ENCODE results near the gene RAD51B.

The RAD51B gene

DNA sequence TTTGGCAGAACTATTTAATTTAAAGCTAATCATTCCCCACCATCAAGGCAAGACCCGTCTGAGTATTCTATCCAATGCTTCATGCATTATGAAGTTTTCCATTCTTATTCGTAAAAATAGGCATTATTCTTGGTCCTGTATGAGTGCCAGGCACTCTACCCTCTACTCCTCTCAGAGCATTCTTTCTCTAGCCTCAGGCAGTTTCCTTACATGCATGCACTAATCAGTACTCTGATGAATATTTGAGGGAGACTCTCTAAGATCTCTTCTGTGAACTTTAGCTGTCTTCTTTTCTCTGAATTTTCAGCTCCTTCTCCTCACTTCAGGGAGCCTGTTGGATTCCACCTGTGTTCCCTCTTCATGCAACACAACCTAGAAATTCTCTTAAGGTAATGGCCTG is 334.7 kb downstream of the RAD51B start:
- DNase-seq = no peak

DNA sequence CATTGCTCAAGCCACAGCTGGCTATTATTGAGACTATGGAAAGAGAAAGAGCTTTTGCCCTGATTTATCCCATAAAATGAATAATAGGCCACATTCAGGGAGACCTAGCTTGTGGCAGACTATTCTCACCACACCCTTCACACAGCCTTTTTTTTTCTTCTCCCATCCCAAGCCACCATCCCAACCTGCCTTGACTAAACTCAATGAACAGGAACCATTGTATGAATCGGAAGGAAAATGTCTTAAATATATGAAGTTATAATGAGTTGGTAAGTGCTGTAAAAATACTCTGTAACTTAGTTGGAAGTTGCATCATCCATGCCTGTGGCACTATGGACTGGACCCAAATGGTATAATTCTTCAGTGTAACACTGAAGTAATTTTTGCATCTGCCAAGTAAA is 338.4 kb downstream of the RAD51B start:
- no peak for DNase-seq

DNA sequence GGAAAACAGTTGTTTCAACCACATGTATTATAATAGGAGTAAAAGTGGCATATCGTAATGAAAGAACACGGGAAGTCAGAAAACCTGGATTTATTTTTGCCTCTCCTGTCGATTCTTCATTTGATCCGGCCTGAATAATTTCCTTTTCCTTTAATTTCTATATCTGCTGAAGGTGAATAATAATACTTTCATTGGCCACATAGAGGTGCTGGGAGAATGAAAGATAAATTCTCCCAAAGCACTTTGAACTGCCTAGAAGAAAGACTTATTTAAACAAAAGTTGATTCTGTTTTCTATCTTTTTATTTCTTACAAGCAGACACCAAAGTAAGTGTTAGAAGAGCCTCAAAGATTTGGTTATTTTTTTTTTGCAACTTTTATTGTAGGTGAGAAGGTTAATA is 339.1 kb downstream of the RAD51B start:
- DNase-seq = no peak

DNA sequence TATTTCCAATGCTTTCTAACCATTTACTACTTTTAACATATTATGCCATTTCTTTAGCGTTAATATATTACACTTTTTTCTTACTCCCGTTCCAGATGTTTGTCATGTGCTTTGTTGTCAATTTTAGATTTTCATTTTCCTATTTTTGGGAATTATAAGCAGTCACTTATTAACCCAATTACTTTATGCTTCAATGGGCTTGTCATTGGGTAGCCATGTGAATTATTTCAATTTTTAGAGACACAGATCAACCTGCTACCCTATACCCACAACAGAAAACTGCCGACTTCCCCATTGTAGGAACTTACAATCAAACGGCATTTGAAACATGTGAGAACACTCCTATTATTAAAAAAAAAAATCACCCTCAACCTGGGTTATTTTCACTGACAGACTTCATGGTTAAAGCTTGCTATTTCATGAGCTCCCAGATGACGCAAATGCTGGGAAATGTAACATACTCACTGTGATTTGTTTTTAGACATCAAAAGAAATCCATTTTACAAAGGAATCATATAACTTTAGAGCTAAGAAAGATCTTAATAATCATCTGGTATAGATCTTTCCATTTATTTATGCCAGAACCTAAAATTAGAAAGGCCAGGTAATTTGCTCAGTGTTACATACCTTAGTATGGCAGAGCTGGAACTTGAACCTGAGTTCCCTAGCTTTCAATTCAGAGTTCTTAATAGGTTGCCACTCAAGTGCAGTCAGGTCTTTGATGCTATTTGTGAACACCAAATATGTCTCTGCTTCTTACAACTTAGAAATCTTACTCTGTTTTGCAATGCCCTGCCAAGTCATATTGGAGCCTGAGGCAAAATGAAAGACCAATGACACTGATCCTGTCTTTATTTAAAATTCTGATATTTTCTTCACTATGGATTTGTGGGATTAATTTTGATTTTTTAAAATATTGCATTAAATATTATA is 340.4 kb downstream of the RAD51B start:
- DNase-seq = no peak

GRCh38 chr14:68160779-68161546 is 341.4 kb downstream of the RAD51B start:
- DNase-seq = no peak

- no peak for DNase-seq
Observed at GRCh38 chr14:68162887-68163286, 343.3 kb downstream of the RAD51B start.

- no peak for DNase-seq
Observed at GRCh38 chr14:68164711-68165113, 345.1 kb downstream of the RAD51B start.

DNA sequence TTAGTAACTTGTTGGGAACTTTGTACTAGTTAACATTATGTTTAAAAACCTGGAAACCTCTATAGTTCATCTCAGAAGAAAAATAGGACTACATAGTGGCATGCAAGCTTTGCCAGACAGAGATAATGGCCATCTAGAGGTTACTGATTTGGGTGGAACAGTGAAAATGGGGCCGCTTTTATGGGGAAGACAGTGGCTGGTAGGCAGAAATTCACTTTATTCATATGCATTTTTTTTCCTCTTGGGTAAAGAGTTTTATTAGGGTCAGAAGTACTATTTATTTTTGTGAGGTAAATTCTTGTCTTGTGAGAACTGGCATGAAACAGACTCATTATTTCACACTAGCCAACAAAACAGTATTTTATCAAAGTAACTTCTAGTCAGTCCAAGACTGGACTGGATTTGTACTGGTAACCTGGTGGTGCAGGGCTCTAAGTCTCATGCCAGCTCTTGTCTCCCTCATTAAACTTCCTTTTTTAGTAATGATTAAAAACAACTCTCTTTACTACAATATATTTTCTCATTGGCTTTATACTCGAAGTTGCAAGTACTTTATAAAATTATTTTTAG is 345.8 kb downstream of the RAD51B start:
- DNase-seq = no peak

- DNase-seq = no peak
Observed at GRCh38 chr14:68166731-68167382, 347.3 kb downstream of the RAD51B start.

GRCh38 chr14:68167383-68168087 is 348.0 kb downstream of the RAD51B start:
- no peak for DNase-seq

GRCh38 chr14:68168460-68169109 is 349.0 kb downstream of the RAD51B start:
- DNase-seq = no peak

GRCh38 chr14:68172216-68172615 is 352.6 kb downstream of the RAD51B start:
- no peak for DNase-seq

DNA sequence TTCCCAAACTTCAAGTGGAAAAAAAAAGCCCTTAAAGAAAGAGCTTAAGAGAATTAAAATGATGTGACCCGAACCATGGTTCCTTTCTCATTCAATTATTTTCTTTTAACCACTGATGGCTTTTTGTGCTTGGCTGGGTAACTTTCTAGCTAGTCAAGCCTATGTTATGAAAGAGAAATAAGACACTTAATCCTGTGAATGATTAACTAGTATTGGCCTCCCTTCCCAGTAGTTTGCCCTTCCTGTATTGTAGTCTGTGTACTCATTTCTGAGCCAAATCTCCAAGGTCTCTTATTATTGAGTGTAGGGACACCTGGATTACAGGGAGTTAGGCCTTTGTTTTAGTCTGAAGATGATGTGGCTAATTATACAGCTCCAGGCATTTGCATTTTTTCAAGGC is 353.0 kb downstream of the RAD51B start:
- DNase-seq = peak; percentile 68

GRCh38 chr14:68173227-68173972 is 353.8 kb downstream of the RAD51B start:
- DNase-seq = no peak

- DNase-seq = no peak
Observed at GRCh38 chr14:68174446-68174845, 354.9 kb downstream of the RAD51B start.

GRCh38 chr14:68176687-68177086 is 357.1 kb downstream of the RAD51B start:
- DNase-seq = no peak

DNA sequence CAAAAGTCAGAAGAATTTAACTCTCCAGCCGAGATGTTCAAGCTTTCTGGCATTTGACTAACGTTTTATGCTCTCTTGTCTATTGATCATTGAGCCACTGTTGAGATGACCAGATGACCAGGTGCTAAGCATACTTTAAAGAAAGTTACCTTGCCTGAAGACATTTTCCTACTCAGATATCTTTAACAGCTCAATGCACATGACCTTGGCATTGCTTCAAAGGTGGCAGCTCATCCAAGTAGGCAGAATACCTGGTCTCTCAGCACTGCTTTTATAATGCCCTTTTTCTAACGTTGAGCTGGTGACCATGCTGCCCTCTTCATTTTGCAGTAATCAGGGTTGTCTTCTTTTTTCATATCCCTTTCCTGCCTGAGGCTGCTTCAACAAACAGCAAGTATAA is 358.1 kb downstream of the RAD51B start:
- DNase-seq = no peak

- no peak for DNase-seq
Observed at GRCh38 chr14:68178282-68178681, 358.7 kb downstream of the RAD51B start.

DNA sequence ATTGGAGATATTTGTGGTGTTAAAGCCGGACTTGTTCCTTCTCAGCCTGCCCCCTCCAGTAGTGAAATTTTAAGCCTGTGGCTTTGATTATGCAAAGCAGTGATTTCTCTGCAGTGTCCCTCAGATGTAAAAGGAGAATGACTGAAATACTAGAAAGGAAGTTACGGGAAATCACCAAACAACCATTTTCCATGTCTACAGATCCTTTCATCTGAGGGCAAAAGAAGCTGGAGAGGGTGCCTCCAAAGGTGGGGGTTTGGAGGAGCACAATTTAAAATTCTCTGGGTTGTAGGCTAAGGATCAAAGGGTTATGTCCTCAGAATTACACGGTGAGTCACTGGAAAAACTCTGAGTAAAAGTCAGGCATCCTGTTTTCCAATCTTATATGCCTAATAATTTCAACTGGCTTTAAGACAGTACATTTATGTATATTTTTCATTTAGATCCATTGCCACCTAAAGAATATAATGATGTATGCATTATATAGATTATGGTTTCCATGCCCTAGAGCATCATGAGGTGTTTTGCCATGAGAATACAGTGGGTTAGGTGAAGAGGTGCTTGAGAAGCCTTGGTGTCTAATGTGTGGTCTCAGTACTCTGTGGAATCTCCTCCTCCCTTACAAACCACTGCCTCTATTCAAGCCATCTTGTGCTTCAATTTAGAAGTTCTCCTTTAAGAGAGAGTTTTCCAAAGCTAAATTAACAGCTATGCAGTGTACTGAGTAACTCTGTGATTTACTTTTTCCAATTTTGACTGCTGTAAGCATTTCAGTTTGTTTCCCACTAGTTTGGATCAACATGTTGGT is 362.1 kb downstream of the RAD51B start:
- peak; percentile 2 for DNase-seq

DNA sequence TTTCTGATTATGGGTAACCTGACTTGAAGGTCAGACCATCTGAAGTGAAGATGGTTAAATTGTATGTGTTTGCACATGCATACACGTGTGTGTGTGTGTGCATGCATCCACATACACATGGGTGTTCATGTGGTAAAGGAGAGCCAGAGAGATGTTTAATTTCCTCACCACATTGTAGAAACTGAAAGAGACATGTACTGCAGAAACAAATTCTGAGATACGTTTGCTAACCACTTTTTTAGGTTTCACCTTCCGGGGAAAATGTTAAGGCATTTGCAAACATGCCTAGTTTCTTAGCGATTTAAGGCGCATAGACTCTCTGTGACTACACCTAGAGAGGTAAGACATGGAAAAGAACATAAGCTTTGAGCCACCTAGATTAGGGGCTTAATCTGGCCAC is 362.9 kb downstream of the RAD51B start:
- DNase-seq = no peak

All from NCI-H526 treated with DMSO at 0.1 percent for 48 hours (cell line).